GM10248 (cell line): ENCODE data around the gene PAPPA2.

Source experiments
- CTCF ChIA-PET: fragments of 300-600 bp; sonication (Branson Sonifier 250); formaldehyde crosslinking; extraction: SDS; loops from one replicate; lab custom pipeline; 2021; ENCODE audit warnings: antibody characterized with exemption; lab: Yijun Ruan, JAX
- POLR2A ChIA-PET: fragments of 350-650 bp; sonication (Branson Sonifier 250); formaldehyde crosslinking; extraction: SDS; loops from one replicate; lab custom pipeline; 2020; ENCODE audit warnings: antibody characterized with exemption; lab: Yijun Ruan, JAX
- DNase-seq: peaks from one replicate; pipeline ENCODE4 v3.0.0; 2012; ENCODE audit errors: extremely low spot score
- CTCF ChIP-seq: IDR thresholded peaks from 2 replicates; pipeline ENCODE4 v1.5.1; 2012; ENCODE audit warnings: mild to moderate bottlenecking, low read depth; ENCODE audit errors: extremely low read depth, missing control alignments, control extremely low read depth

PAPPA2 gene

GRCh38 chr1:176515310-176515709, 52.3 kb downstream of the PAPPA2 start:
- ChIA-PET POLR2A (no interaction called here), CTCF (no interaction called here)
- DNase-seq, result no peak
- TF ChIP-seq CTCF, result no peak

- POLR2A ChIA-PET, result no interaction called here
- no peak for DNase-seq
- CTCF ChIA-PET, result no interaction called here
- TF ChIP-seq CTCF, result no peak
Measured at GRCh38 chr1:176517484-176517883, 54.5 kb downstream of the PAPPA2 start.

GRCh38 chr1:176521211-176521610, 58.2 kb downstream of the PAPPA2 start:
- POLR2A ChIA-PET, result no interaction called here
- DNase-seq, result no peak
- no peak for TF ChIP-seq CTCF
- CTCF ChIA-PET, result interaction anchor here (0.8 kb wide), 1 partner anchor 9 kb away, joined by 3 read pairs; no protein-coding TSS in a partner anchor

GRCh38 chr1:176522310-176522845, 59.4 kb downstream of the PAPPA2 start:
- ChIA-PET POLR2A (no interaction called here), CTCF (interaction anchor here (1.2 kb wide), 1 partner anchor 221 kb away, joined by 3 read pairs; no protein-coding TSS in a partner anchor)
- DNase-seq, result no peak
- TF ChIP-seq CTCF, result no peak

GRCh38 chr1:176529395-176530090, 66.6 kb downstream of the PAPPA2 start:
- CTCF ChIA-PET, result no interaction called here
- DNase-seq, result no peak
- no peak for TF ChIP-seq CTCF
- POLR2A ChIA-PET, result no interaction called here

GRCh38 chr1:176531036-176531435, 68.1 kb downstream of the PAPPA2 start:
- DNase-seq, result no peak
- TF ChIP-seq CTCF, result no peak
- POLR2A ChIA-PET, result no interaction called here
- CTCF ChIA-PET, result no interaction called here
